ENCODE measurements around the gene MYO1B. TPM values are rescaled to one million over a fixed set of nuclear protein-coding genes. Genes with fewer than 3 reads are reported as not detected.
A peak's percentile ranks its signal among the peaks of the same experiment; 100 is the strongest.

The MYO1B gene
- total and polyA plus RNA-seq, 2 donors (not counting 1 experiment from before 2014, with no cell fraction given), result 151 to 194 TPM

- no peak overlapping the region for H2AFZ ChIP-seq (ENCODE audit: low read length)
- H3K9me3 ChIP-seq (ENCODE audit: control insufficient read depth, insufficient read depth, low read depth, low read length), result no peaks in the 10 kb centered on the region
- no peak overlapping the region for H3K4me2 ChIP-seq (ENCODE audit: extremely low read depth, insufficient read depth, low read length)
- peaks cover 62% of the 10 kb centered on the region for H3K79me2 ChIP-seq (ENCODE audit: control insufficient read depth, insufficient read depth, low read length)
- peak in 1 of 2 donors; percentile 19 for DNase-seq (ENCODE audit: low read depth in 2 of 2)
- no peaks in the 10 kb centered on the region for H3K27me3 ChIP-seq (ENCODE audit: control insufficient read depth, insufficient read depth, low read length)
- peaks cover 26% of the 10 kb centered on the region for H3K4me1 ChIP-seq (ENCODE audit: control insufficient read depth, extremely low read depth, insufficient read depth, low read length)
- H4K20me1 ChIP-seq (ENCODE audit: control insufficient read depth, extremely low read depth, insufficient read depth, low read length), result no peaks in the 10 kb centered on the region
- TF ChIP-seq EZH2 (IDR thresholded peaks at IDR 0.05; ENCODE audit: low read length, missing control alignments) (no peak), CTCF (conservative IDR thresholded peaks at IDR 0.05 in 1 of 2, IDR thresholded peaks at IDR 0.05 in 1 of 2; ENCODE audit: low read depth in 1 of 2, low read length in 2 of 2) (no peak)
- no peak overlapping the region for H3K9ac ChIP-seq (ENCODE audit: insufficient read depth, low read length)
- H3K27ac ChIP-seq (ENCODE audit: insufficient read depth, low read length), result no peak overlapping the region
- no peak overlapping the region for H3K4me3 ChIP-seq (replicated peaks in 1 of 4; ENCODE audit: control extremely low read depth in 1 of 4, insufficient read depth in 1 of 4, low read depth in 3 of 4, low read length in 4 of 4)
- H3K36me3 ChIP-seq (ENCODE audit: control insufficient read depth, insufficient read depth, low read length), result no peaks in the 10 kb centered on the region
Observed at GRCh38 chr2:191322828-191323506, 77.8 kb downstream of the MYO1B start.

- H3K4me3 ChIP-seq (replicated peaks in 1 of 4; ENCODE audit: control extremely low read depth in 1 of 4, insufficient read depth in 1 of 4, low read depth in 3 of 4, low read length in 4 of 4), result no peak overlapping the region
- H3K9me3 ChIP-seq (ENCODE audit: control insufficient read depth, insufficient read depth, low read depth, low read length), result no peaks in the 10 kb centered on the region
- TF ChIP-seq EZH2 (IDR thresholded peaks at IDR 0.05; ENCODE audit: low read length, missing control alignments) (no peak), CTCF (conservative IDR thresholded peaks at IDR 0.05 in 1 of 2, IDR thresholded peaks at IDR 0.05 in 1 of 2; ENCODE audit: low read depth in 1 of 2, low read length in 2 of 2) (no peak)
- no peaks in the 10 kb centered on the region for H3K36me3 ChIP-seq (ENCODE audit: control insufficient read depth, insufficient read depth, low read length)
- no peak overlapping the region for H2AFZ ChIP-seq (ENCODE audit: low read length)
- no peaks in the 10 kb centered on the region for H3K27me3 ChIP-seq (ENCODE audit: control insufficient read depth, insufficient read depth, low read length)
- H4K20me1 ChIP-seq (ENCODE audit: control insufficient read depth, extremely low read depth, insufficient read depth, low read length), result no peaks in the 10 kb centered on the region
- H3K79me2 ChIP-seq (ENCODE audit: control insufficient read depth, insufficient read depth, low read length), result peaks cover 54% of the 10 kb centered on the region
- H3K27ac ChIP-seq (ENCODE audit: insufficient read depth, low read length), result no peak overlapping the region
- DNase-seq (ENCODE audit: low read depth in 2 of 2), result no peak
- H3K4me1 ChIP-seq (ENCODE audit: control insufficient read depth, extremely low read depth, insufficient read depth, low read length), result peaks cover 5% of the 10 kb centered on the region
- H3K4me2 ChIP-seq (ENCODE audit: extremely low read depth, insufficient read depth, low read length), result no peak overlapping the region
- H3K9ac ChIP-seq (ENCODE audit: insufficient read depth, low read length), result no peak overlapping the region
Observed at GRCh38 chr2:191325651-191326365, 80.6 kb downstream of the MYO1B start.

- Histone ChIP-seq H3K36me3 (ENCODE audit: control insufficient read depth, insufficient read depth, low read length) (no peaks in the 10 kb centered on the region), H3K4me1 (ENCODE audit: control insufficient read depth, extremely low read depth, insufficient read depth, low read length) (peaks cover under 1% of the 10 kb centered on the region), H3K27me3 (ENCODE audit: control insufficient read depth, insufficient read depth, low read length) (no peaks in the 10 kb centered on the region), H3K27ac (ENCODE audit: insufficient read depth, low read length) (no peak overlapping the region), H3K9me3 (ENCODE audit: control insufficient read depth, insufficient read depth, low read depth, low read length) (no peaks in the 10 kb centered on the region), H4K20me1 (ENCODE audit: control insufficient read depth, extremely low read depth, insufficient read depth, low read length) (no peaks in the 10 kb centered on the region), H3K79me2 (ENCODE audit: control insufficient read depth, insufficient read depth, low read length) (peaks cover 53% of the 10 kb centered on the region), H2AFZ (ENCODE audit: low read length) (no peak overlapping the region), H3K9ac (ENCODE audit: insufficient read depth, low read length) (no peak overlapping the region), H3K4me3 (replicated peaks in 1 of 4; ENCODE audit: control extremely low read depth in 1 of 4, insufficient read depth in 1 of 4, low read depth in 3 of 4, low read length in 4 of 4) (no peak overlapping the region), H3K4me2 (ENCODE audit: extremely low read depth, insufficient read depth, low read length) (no peak overlapping the region)
- no peak for DNase-seq (ENCODE audit: low read depth in 2 of 2)
- TF ChIP-seq CTCF (conservative IDR thresholded peaks at IDR 0.05 in 1 of 2, IDR thresholded peaks at IDR 0.05 in 1 of 2; ENCODE audit: low read depth in 1 of 2, low read length in 2 of 2) (no peak), EZH2 (IDR thresholded peaks at IDR 0.05; ENCODE audit: low read length, missing control alignments) (no peak)
Observed at GRCh38 chr2:191327484-191327883, 82.3 kb downstream of the MYO1B start.

Measured in fibroblast of lung (primary cell).